GM12878 (cell line): ENCODE results near the gene IRF7. TPM values are rescaled to one million over a fixed set of nuclear protein-coding genes. Genes with fewer than 3 reads are reported as not detected.

Experiments used
- ATAC-seq: fragments of 200-7000 bp; cut with Tn5 transposase; 3 replicates; pipeline ENCODE4 v1.9.1; 2020; ENCODE audit warnings: mild to moderate bottlenecking, moderate library complexity
- BruUV-seq: library from RNA; stranded (reverse); fragments of 400-500 nt; replicated peaks from 2 replicates; lab custom pipeline; 2021; lab: Mats Ljungman, UMichigan
- CTCF ChIA-PET: fragments of 300-600 bp; sonication (Branson Sonifier 250); formaldehyde crosslinking; extraction: SDS; loops from one replicate; lab custom pipeline; 2021; ENCODE audit warnings: inconsistent platforms; lab: Yijun Ruan, JAX
- POLR2A ChIA-PET: fragments of 350-600 bp; formaldehyde crosslinking; extraction: SDS; loops from one replicate; lab custom pipeline; 2021; ENCODE audit warnings: inconsistent platforms; lab: Charles Lee
- RAD21 ChIA-PET: fragments of 300-600 bp; sonication (Branson Sonifier 250); formaldehyde crosslinking; loops from one replicate; lab custom pipeline; 2023; ENCODE audit warnings: antibody characterized with exemption; ENCODE audit not compliant: unreplicated experiment; lab: Charles Lee
- SMC1A ChIA-PET: fragments of 300-600 bp; sonication (Branson Sonifier 250); formaldehyde crosslinking; loops from one replicate; lab custom pipeline; 2023; ENCODE audit not compliant: unreplicated experiment, uncharacterized antibody; lab: Charles Lee
- DNase-seq: peaks from one replicate; pipeline ENCODE4 v3.0.0-alpha.2; 2011; ENCODE audit warnings: low read depth, low spot score
- FAIRE-seq: peaks from 3 replicates; lab custom pipeline; 2011; peaks lifted over from hg19 to GRCh38; lab: Jason Lieb, UNC
- H2AFZ ChIP-seq: 2 replicates; pipeline ENCODE4 v1.6.0; 2011; ENCODE audit warnings: low read depth, low read length, control low read depth; ENCODE audit not compliant: control insufficient read depth
- H3K27ac ChIP-seq: 2 replicates; pipeline ENCODE4 v1.5.1; 2011; ENCODE audit warnings: control low read depth; ENCODE audit not compliant: control insufficient read depth, insufficient read depth
- H3K27me3 ChIP-seq, 2 experiments: replicated peaks in 1 of 2; 2 replicates each; pipeline versions ENCODE4 v1.6.0 to v1.6.1; 2011; ENCODE audit warnings: low read length in 1 of 2; ENCODE audit not compliant: control insufficient read depth in 2 of 2, insufficient read depth in 2 of 2
- H3K36me3 ChIP-seq, 2 experiments: 2 replicates each; pipeline ENCODE4 v1.5.1; 2011; ENCODE audit warnings: low read length in 1 of 2; ENCODE audit not compliant: control insufficient read depth in 2 of 2, insufficient read depth in 2 of 2
- H3K4me1 ChIP-seq: 2 replicates; pipeline ENCODE4 v1.6.1; 2011; ENCODE audit warnings: mild to moderate bottlenecking, low read length, moderate library complexity, mixed read lengths; ENCODE audit not compliant: control insufficient read depth, insufficient read depth
- H3K4me2 ChIP-seq: 2 replicates; pipeline ENCODE4 v1.6.0; 2011; ENCODE audit warnings: control low read depth; ENCODE audit not compliant: control insufficient read depth, insufficient read depth
- H3K4me3 ChIP-seq: fragments of 200-600 bp; sonication (generic); 2 replicates; pipeline ENCODE4 v1.5.1; 2016
- H3K79me2 ChIP-seq: 2 replicates; pipeline ENCODE4 v1.6.0; 2011; ENCODE audit warnings: low read length; ENCODE audit not compliant: control insufficient read depth, insufficient read depth
- H3K9ac ChIP-seq: 2 replicates; pipeline ENCODE4 v1.8.0; 2011; ENCODE audit warnings: low read length, control low read depth, mixed read lengths; ENCODE audit not compliant: control insufficient read depth, insufficient read depth
- H3K9me3 ChIP-seq: replicated peaks from 3 replicates; pipeline ENCODE4 v1.5.1; 2011; ENCODE audit warnings: mild to moderate bottlenecking, low read length; ENCODE audit not compliant: control insufficient read depth, insufficient read depth
- H4K20me1 ChIP-seq: 2 replicates; pipeline ENCODE4 v1.6.0; 2011; ENCODE audit not compliant: control insufficient read depth, insufficient read depth
- CHD1 ChIP-seq: IDR thresholded peaks from 2 replicates; pipeline ENCODE4 v1.6.1; 2012; ENCODE audit warnings: low read depth, low read length, improper control_type of control experiment
- EED ChIP-seq: sonication (generic); IDR thresholded peaks from 2 replicates; pipeline ENCODE4 v1.6.1; 2016; ENCODE audit warnings: antibody characterized with exemption, low read depth
- ESRRA ChIP-seq: IDR thresholded peaks from 2 replicates; pipeline ENCODE4 v1.6.1; 2012; ENCODE audit warnings: mild to moderate bottlenecking, low read length, improper control_type of control experiment
- FOXM1 ChIP-seq: IDR thresholded peaks from 2 replicates; pipeline ENCODE4 v1.6.1; 2012; ENCODE audit warnings: low read depth, mild to moderate bottlenecking, inconsistent platforms, low read length, moderate library complexity
- GABPA ChIP-seq: IDR thresholded peaks from 2 replicates; pipeline ENCODE4 v1.6.1; 2014; ENCODE audit warnings: antibody characterized with exemption, low read depth, mild to moderate bottlenecking, inconsistent platforms
- IKZF1 ChIP-seq: fragments of 450-650 bp; conservative IDR thresholded peaks from 2 replicates; pipeline ENCODE4 v1.6.1; 2017; ENCODE audit warnings: antibody characterized with exemption, mild to moderate bottlenecking
- MTA2 ChIP-seq: fragments of 450-650 bp; IDR thresholded peaks from 2 replicates; pipeline ENCODE4 v1.6.1; 2016; ENCODE audit warnings: low read depth, mild to moderate bottlenecking, moderate library complexity
- MYB ChIP-seq: fragments of 150-350 bp; IDR thresholded peaks from 2 replicates; pipeline ENCODE4 v1.6.1; 2014; ENCODE audit warnings: mild to moderate bottlenecking, low read depth, low read length, borderline replicate concordance
- MYC ChIP-seq: IDR thresholded peaks from 2 replicates; pipeline ENCODE4 v1.6.1; 2011; ENCODE audit warnings: mild to moderate bottlenecking, low read length, moderate library complexity, inconsistent platforms; ENCODE audit not compliant: insufficient read depth, insufficient replicate concordance, insufficient read length, severe bottlenecking
- NFXL1 ChIP-seq: fragments of 450-650 bp; IDR thresholded peaks from 2 replicates; pipeline ENCODE4 v1.6.1; 2017; ENCODE audit warnings: antibody characterized with exemption, mild to moderate bottlenecking, borderline replicate concordance
- PAX8 ChIP-seq: fragments of 450-650 bp; IDR thresholded peaks from 2 replicates; pipeline ENCODE4 v1.6.1; 2017; ENCODE audit warnings: mild to moderate bottlenecking, moderate library complexity
- RFX5 ChIP-seq: IDR thresholded peaks from 2 replicates; pipeline ENCODE4 v1.6.1; 2011; ENCODE audit warnings: low read depth, low read length, improper control_type of control experiment
- SREBF2 ChIP-seq: IDR thresholded peaks from 2 replicates; pipeline ENCODE4 v1.6.1; 2012; ENCODE audit warnings: mild to moderate bottlenecking, low read length
- STAT1 ChIP-seq: fragments of 450-650 bp; conservative IDR thresholded peaks from 2 replicates; pipeline ENCODE4 v1.6.1; 2014; ENCODE audit warnings: antibody characterized with exemption, mild to moderate bottlenecking
- TAF1 ChIP-seq: IDR thresholded peaks from 2 replicates; pipeline ENCODE4 v1.6.1; 2011; ENCODE audit warnings: mild to moderate bottlenecking, low read depth, low read length, borderline replicate concordance
- ZNF217 ChIP-seq: fragments of 450-650 bp; IDR thresholded peaks from 2 replicates; pipeline ENCODE4 v1.6.1; 2017; ENCODE audit warnings: antibody characterized with exemption, mild to moderate bottlenecking
- WGBS: methylation state at CpG from one replicate; pipeline ENCODE4 v1.1.6; 2016; ENCODE audit warnings: low lambda C conversion rate; ENCODE audit not compliant: insufficient replicate concordance, insufficient coverage; ENCODE audit errors: missing lambda C conversion rate; 5-methylcytosine and 5-hydroxymethylcytosine counted together
- in situ Hi-C: fragments of 300-500 bp; cut with MboI; formaldehyde crosslinking; loops from 9 replicates; pipeline ENCODE4 v1.14.3; 2018; ENCODE audit warnings: mixed read lengths
- intact Hi-C: fragments of 100-400 bp; cut with micrococcal nuclease; formaldehyde crosslinking; loops from one replicate; pipeline ENCODE4 v1.14.2; 2022; ENCODE audit not compliant: unreplicated experiment
- polyA plus RNA-seq, 11 experiments: library from polyadenylated mRNA; depleted of rRNA in 4 of 11; unstranded in 6 of 11; stranded (reverse) in 5 of 11; fragments of >200 nt; fragmentation: Nextera tagmentation in 4 of 11; fragmentation: Illumina TruSeq in 1 of 11; extraction: Ambion mirVana in 4 of 11; extraction: Trizol in 1 of 11; gene quantifications; 1 replicate in 1 of 11; 2 replicates in 10 of 11; pipeline versions ENCODE4 v1.2.1 to v1.2.3, GENCODE V29; 2011 to 2016; ENCODE audit warnings: inconsistent platforms in 2 of 11, missing spikeins in 2 of 11, low read depth in 1 of 11
- total RNA-seq, 4 experiments: library from RNA; depleted of rRNA in 3 of 4; stranded (reverse); fragments of >200 nt in 3 of 4; fragmentation: Illumina TruSeq in 1 of 4; extraction: Trizol in 1 of 4; gene quantifications; 2 replicates each; pipeline versions ENCODE4 v1.2.1 to v1.2.3, GENCODE V29; 2013 to 2021
- TF ChIP-seq, protein P1 (sequence below): fragments of 450-650 bp; IDR thresholded peaks from 2 replicates; pipeline ENCODE4 v1.6.1; 2017; ENCODE audit warnings: antibody characterized with exemption, mild to moderate bottlenecking, moderate library complexity
- TF ChIP-seq, protein P2 (sequence below): IDR thresholded peaks from 2 replicates; pipeline ENCODE4 v1.6.1; 2011; ENCODE audit warnings: borderline replicate concordance, low read depth, mild to moderate bottlenecking, moderate library complexity, mixed read lengths, low read length; ENCODE audit not compliant: insufficient read depth; ENCODE audit errors: extremely low read length
- TF ChIP-seq, protein P3 (sequence below): IDR thresholded peaks from 2 replicates; pipeline ENCODE4 v1.6.1; 2011; ENCODE audit warnings: low read depth, mild to moderate bottlenecking, low read length, moderate library complexity, borderline replicate concordance; ENCODE audit errors: extremely low read depth

Gene IRF7
- total and polyA plus RNA-seq, 10 of the 15 experiments (the other 5 are each of a cell fraction or from before 2014, with no cell fraction given) = 4.4 to 141 (median 67.6) TPM

DNA sequence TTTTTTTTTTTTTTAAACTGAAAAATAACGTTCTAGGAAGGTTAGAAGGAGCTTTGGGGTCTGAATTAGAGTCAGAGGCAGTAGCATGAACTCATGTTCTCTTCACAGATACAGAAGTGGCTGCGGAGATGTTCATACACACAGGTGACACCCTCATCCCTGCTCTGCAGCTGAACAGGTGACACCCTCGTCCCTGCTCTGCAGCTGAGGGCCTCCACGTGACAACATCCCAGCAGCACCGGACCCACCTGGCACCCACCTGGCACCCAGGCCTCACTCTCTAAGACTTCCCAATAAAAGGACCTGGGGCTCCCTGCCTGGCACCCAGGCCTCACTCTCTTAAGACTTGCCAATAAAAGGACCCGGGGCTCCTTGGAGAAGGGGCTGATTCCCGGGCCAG lies 41.1 kb upstream of the IRF7 start:
- Histone ChIP-seq H3K9me3 (no peaks in the 10 kb centered on the region), H3K4me3 (no peak overlapping the region), H3K4me1 (peaks cover 13% of the 10 kb centered on the region), H2AFZ (no peak overlapping the region), H3K27me3 (no peaks in the 10 kb centered on the region), H3K9ac (no peak overlapping the region), H3K27ac (no peak overlapping the region), H3K36me3 (peaks cover 5 to 13% of the 10 kb centered on the region in 2 experiments; a peak in 3 of 4 replicates), H3K79me2 (no peaks in the 10 kb centered on the region), H4K20me1 (no peaks in the 10 kb centered on the region), H3K4me2 (no peak overlapping the region)
- no TSS peak for BruUV-seq
- CTCF ChIA-PET = interaction anchor here (9.5 kb wide), 1 partner anchor 68 kb away, joined by 91 read pairs; no protein-coding TSS in a partner anchor
- RAD21 ChIA-PET = no interaction called here
- no peak for FAIRE-seq
- TF ChIP-seq PAX8 = no peak
- TF ChIP-seq IKZF1 = no peak
- TF ChIP-seq, protein P1, sequence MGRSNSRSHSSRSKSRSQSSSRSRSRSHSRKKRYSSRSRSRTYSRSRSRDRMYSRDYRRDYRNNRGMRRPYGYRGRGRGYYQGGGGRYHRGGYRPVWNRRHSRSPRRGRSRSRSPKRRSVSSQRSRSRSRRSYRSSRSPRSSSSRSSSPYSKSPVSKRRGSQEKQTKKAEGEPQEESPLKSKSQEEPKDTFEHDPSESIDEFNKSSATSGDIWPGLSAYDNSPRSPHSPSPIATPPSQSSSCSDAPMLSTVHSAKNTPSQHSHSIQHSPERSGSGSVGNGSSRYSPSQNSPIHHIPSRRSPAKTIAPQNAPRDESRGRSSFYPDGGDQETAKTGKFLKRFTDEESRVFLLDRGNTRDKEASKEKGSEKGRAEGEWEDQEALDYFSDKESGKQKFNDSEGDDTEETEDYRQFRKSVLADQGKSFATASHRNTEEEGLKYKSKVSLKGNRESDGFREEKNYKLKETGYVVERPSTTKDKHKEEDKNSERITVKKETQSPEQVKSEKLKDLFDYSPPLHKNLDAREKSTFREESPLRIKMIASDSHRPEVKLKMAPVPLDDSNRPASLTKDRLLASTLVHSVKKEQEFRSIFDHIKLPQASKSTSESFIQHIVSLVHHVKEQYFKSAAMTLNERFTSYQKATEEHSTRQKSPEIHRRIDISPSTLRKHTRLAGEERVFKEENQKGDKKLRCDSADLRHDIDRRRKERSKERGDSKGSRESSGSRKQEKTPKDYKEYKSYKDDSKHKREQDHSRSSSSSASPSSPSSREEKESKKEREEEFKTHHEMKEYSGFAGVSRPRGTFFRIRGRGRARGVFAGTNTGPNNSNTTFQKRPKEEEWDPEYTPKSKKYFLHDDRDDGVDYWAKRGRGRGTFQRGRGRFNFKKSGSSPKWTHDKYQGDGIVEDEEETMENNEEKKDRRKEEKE = no peak
- TF ChIP-seq NFXL1 = no peak
- TF ChIP-seq MYB = no peak
- no peak for TF ChIP-seq MYC
- TF ChIP-seq STAT1 = no peak
- TF ChIP-seq TAF1 = no peak
- TF ChIP-seq MTA2 = no peak
- TF ChIP-seq CHD1 = no peak
- TF ChIP-seq FOXM1 = no peak
- TF ChIP-seq, protein P2, sequence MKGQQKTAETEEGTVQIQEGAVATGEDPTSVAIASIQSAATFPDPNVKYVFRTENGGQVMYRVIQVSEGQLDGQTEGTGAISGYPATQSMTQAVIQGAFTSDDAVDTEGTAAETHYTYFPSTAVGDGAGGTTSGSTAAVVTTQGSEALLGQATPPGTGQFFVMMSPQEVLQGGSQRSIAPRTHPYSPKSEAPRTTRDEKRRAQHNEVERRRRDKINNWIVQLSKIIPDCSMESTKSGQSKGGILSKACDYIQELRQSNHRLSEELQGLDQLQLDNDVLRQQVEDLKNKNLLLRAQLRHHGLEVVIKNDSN = no peak
- no peak for TF ChIP-seq SREBF2
- TF ChIP-seq ZNF217 = no peak
- no peak for TF ChIP-seq ESRRA
- TF ChIP-seq, protein P3, sequence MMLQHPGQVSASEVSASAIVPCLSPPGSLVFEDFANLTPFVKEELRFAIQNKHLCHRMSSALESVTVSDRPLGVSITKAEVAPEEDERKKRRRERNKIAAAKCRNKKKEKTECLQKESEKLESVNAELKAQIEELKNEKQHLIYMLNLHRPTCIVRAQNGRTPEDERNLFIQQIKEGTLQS = no peak
- TF ChIP-seq EED = no peak
- TF ChIP-seq RFX5 = no peak
- no peak for TF ChIP-seq GABPA
- in situ Hi-C loops (no loop called here), intact Hi-C loops (no loop called here)
- SMC1A ChIA-PET = interaction anchor here (1.1 kb wide), 1 partner anchor 25 kb away, joined by 3 read pairs; no protein-coding TSS in a partner anchor
- ATAC-seq = no peak
- POLR2A ChIA-PET = no interaction called here
- DNase-seq = no peak
- WGBS = 95% methylated on average over 7 of the region's 7 CpGs
